GM23338 (cell line): ENCODE measurements around the gene EFHD2. TPM values are rescaled to one million over a fixed set of nuclear protein-coding genes. Genes with fewer than 3 reads are reported as not detected.

Source experiments
- ATAC-seq: fragments of 200-7000 bp; cut with Tn5 transposase; 3 replicates; pipeline ENCODE4 v1.9.1; 2020
- DNase-seq: peaks from one replicate; pipeline ENCODE4 v3.0.0-alpha.2; 2015; ENCODE audit warnings: low spot score
- H2AFZ ChIP-seq: fragments of 200-600 bp; sonication (generic); 2 replicates; pipeline ENCODE4 v1.8.0; 2016; ENCODE audit warnings: antibody characterized with exemption, mild to moderate bottlenecking, moderate library complexity
- H3F3A ChIP-seq: fragments of 200-600 bp; sonication (generic); replicated peaks from 2 replicates; pipeline ENCODE4 v1.8.0; 2017; ENCODE audit warnings: antibody characterized with exemption, mixed run types, low read depth
- H3K27ac ChIP-seq: fragments of 200-600 bp; sonication (generic); 2 replicates; pipeline ENCODE4 v1.6.1; 2016; ENCODE audit warnings: low read depth
- H3K27me3 ChIP-seq: fragments of 200-600 bp; sonication (generic); 2 replicates; pipeline ENCODE4 v1.8.0; 2016; ENCODE audit warnings: mild to moderate bottlenecking, mixed run types, moderate library complexity; ENCODE audit not compliant: insufficient read depth
- H3K36me3 ChIP-seq: fragments of 200-600 bp; sonication (generic); 2 replicates; pipeline ENCODE4 v1.8.0; 2016; ENCODE audit warnings: mild to moderate bottlenecking; ENCODE audit not compliant: insufficient read depth
- H3K4me1 ChIP-seq: fragments of 200-600 bp; sonication (generic); 2 replicates; pipeline ENCODE4 v1.8.0; 2016; ENCODE audit warnings: mild to moderate bottlenecking, moderate library complexity; ENCODE audit not compliant: insufficient read depth
- H3K4me2 ChIP-seq: fragments of 200-600 bp; sonication (generic); 2 replicates; pipeline ENCODE4 v1.7.1; 2017; ENCODE audit warnings: mixed run types
- H3K4me3 ChIP-seq: fragments of 200-600 bp; sonication (generic); 2 replicates; pipeline ENCODE4 v1.6.1; 2016; ENCODE audit warnings: mixed run types
- H3K79me2 ChIP-seq: fragments of 200-600 bp; sonication (generic); replicated peaks from 2 replicates; pipeline ENCODE4 v1.8.0; 2017; ENCODE audit warnings: mild to moderate bottlenecking; ENCODE audit not compliant: insufficient read depth
- H3K9me2 ChIP-seq: fragments of 200-600 bp; sonication (generic); 2 replicates; pipeline ENCODE4 v1.8.0; 2017; ENCODE audit not compliant: insufficient read depth
- H4K20me1 ChIP-seq: fragments of 200-600 bp; sonication (generic); replicated peaks from 2 replicates; pipeline ENCODE4 v1.8.0; 2017; ENCODE audit warnings: mild to moderate bottlenecking; ENCODE audit not compliant: insufficient read depth
- H3K27ac Mint-ChIP-seq: 2 replicates; pipeline ENCODE4 v1.8.0; 2020; ENCODE audit warnings: inconsistent platforms, mild to moderate bottlenecking, moderate library complexity, mixed read lengths
- H3K27me3 Mint-ChIP-seq: 3 replicates; pipeline ENCODE4 v1.8.0; 2022; ENCODE audit warnings: low read depth, mild to moderate bottlenecking, moderate library complexity, mixed read lengths, inconsistent platforms; ENCODE audit not compliant: insufficient read depth, poor library complexity
- H3K36me3 Mint-ChIP-seq: 3 replicates; pipeline ENCODE4 v1.8.0; 2021; ENCODE audit warnings: low read depth, mild to moderate bottlenecking, inconsistent platforms, moderate library complexity, mixed read lengths
- H3K4me1 Mint-ChIP-seq: 3 replicates; pipeline ENCODE4 v1.8.0; 2020; ENCODE audit warnings: mild to moderate bottlenecking, inconsistent platforms, mixed read lengths
- H3K4me3 Mint-ChIP-seq: 3 replicates; pipeline ENCODE4 v1.8.0; 2021; ENCODE audit warnings: moderate library complexity, mild to moderate bottlenecking, inconsistent platforms, mixed read lengths
- H3K9me3 Mint-ChIP-seq: 3 replicates; pipeline ENCODE4 v1.8.0; 2020; ENCODE audit warnings: moderate library complexity, mild to moderate bottlenecking, inconsistent platforms, mixed read lengths
- CREB1 ChIP-seq: fragments of 250-450 bp; sonication (Bioruptor Pico); IDR thresholded peaks from 2 replicates; pipeline ENCODE4 v1.5.0; 2020; ENCODE audit warnings: low read depth, mild to moderate bottlenecking, moderate library complexity
- CTCF ChIP-seq, 2 experiments: fragments of 200-600 bp in 1 of 2; sonication (generic) in 1 of 2; conservative IDR thresholded peaks; 2 replicates each; pipeline versions ENCODE4 v1.5.1 to v1.6.1; 2016 to 2017; ENCODE audit warnings: antibody characterized with exemption in 2 of 2, low read depth in 2 of 2, mild to moderate bottlenecking in 2 of 2, moderate library complexity in 1 of 2
- ETS1 ChIP-seq: IDR thresholded peaks from 2 replicates; pipeline ENCODE4 v1.6.1; 2016; ENCODE audit warnings: antibody characterized with exemption
- EZH2 ChIP-seq: fragments of 200-600 bp; sonication (generic); IDR thresholded peaks from one replicate; pipeline ENCODE4 v1.8.0; 2017; ENCODE audit warnings: antibody characterized with exemption, mild to moderate bottlenecking, low read depth; ENCODE audit not compliant: unreplicated experiment
- EZH2phosphoT487 ChIP-seq: fragments of 200-600 bp; sonication (generic); IDR thresholded peaks from one replicate; pipeline ENCODE4 v1.8.1; 2018; ENCODE audit warnings: antibody characterized with exemption; ENCODE audit not compliant: unreplicated experiment
- JUNB ChIP-seq: IDR thresholded peaks from one replicate; pipeline ENCODE4 v1.6.1; 2016; ENCODE audit warnings: antibody characterized with exemption; ENCODE audit not compliant: unreplicated experiment
- NANOG ChIP-seq: IDR thresholded peaks from 2 replicates; pipeline ENCODE4 v1.6.1; 2016; ENCODE audit warnings: antibody characterized with exemption, borderline replicate concordance
- POLR2AphosphoS5 ChIP-seq: IDR thresholded peaks from 2 replicates; pipeline ENCODE4 v1.6.1; 2016; ENCODE audit warnings: antibody characterized with exemption, low read depth
- REST ChIP-seq: IDR thresholded peaks from one replicate; pipeline ENCODE4 v1.6.1; 2018; ENCODE audit warnings: antibody characterized with exemption; ENCODE audit not compliant: unreplicated experiment
- STAT1 ChIP-seq: IDR thresholded peaks from one replicate; pipeline ENCODE4 v1.6.1; 2016; ENCODE audit warnings: antibody characterized with exemption; ENCODE audit not compliant: unreplicated experiment
- ZNF114 ChIP-seq: fragments of 250-450 bp; sonication (Bioruptor Pico); IDR thresholded peaks from 2 replicates; pipeline ENCODE4 v1.5.0; 2020; ENCODE audit warnings: mild to moderate bottlenecking, moderate library complexity
- ZNF331 ChIP-seq: fragments of 250-450 bp; sonication (Bioruptor Pico); IDR thresholded peaks from 2 replicates; pipeline ENCODE4 v1.5.0; 2020; ENCODE audit warnings: low read depth, mild to moderate bottlenecking, moderate library complexity
- ZNF462 ChIP-seq: fragments of 250-450 bp; sonication (Bioruptor Pico); IDR thresholded peaks from 2 replicates; pipeline ENCODE4 v1.5.0; 2020; ENCODE audit warnings: mild to moderate bottlenecking, moderate library complexity
- polyA plus RNA-seq: library from polyadenylated mRNA; unstranded; fragments of >200 nt; fragmentation: Nextera tagmentation; extraction: Ambion mirVana; gene quantifications from 2 replicates; pipeline ENCODE4 v1.2.1, GENCODE V29; 2016
- total RNA-seq: library from RNA; depleted of rRNA; stranded (reverse); fragments of >200 nt; shearing (Covaris generic); gene quantifications from 2 replicates; pipeline ENCODE4 v1.2.3, GENCODE V29; 2014

Gene EFHD2
- total and polyA plus RNA-seq, 2 experiments from 2014 or later: 22.8 to 23.7 TPM

- H3K4me2 ChIP-seq: no peak overlapping the region
- H3K27ac ChIP-seq: no peak overlapping the region
These were observed 50.4 kb downstream of the EFHD2 start for GRCh38 chr1:15459771-15460707.

More at GRCh38 chr1:15459771-15460707, 50.4 kb downstream of the EFHD2 start:
- Histone ChIP-seq H4K20me1 (no peaks in the 10 kb centered on the region), H3K36me3 (no peaks in the 10 kb centered on the region), H3K4me1 (no peaks in the 10 kb centered on the region), H3K4me3 (no peak overlapping the region), H3K79me2 (no peaks in the 10 kb centered on the region), H3K9me2 (no peaks in the 10 kb centered on the region), H3F3A (no peaks in the 10 kb centered on the region), H2AFZ (no peak overlapping the region), H3K27me3 (no peaks in the 10 kb centered on the region)
- Mint-ChIP-seq H3K36me3 (no peaks in the 10 kb centered on the region), H3K9me3 (no peaks in the 10 kb centered on the region; the same call in 2 of the 3 replicates), H3K4me3 (no peak overlapping the region), H3K4me1 (peaks cover 6% of the 10 kb centered on the region; the same call in 1 of the 3 replicates), H3K27ac (no peak overlapping the region), H3K27me3 (peaks cover 10% of the 10 kb centered on the region)
- TF ChIP-seq REST: no peak
- TF ChIP-seq JUNB: no peak
- no peak for TF ChIP-seq NANOG
- TF ChIP-seq EZH2phosphoT487: no peak
- TF ChIP-seq ZNF331 (CRISPR knock-in tag): no peak
- no peak for TF ChIP-seq POLR2AphosphoS5
- TF ChIP-seq ETS1: no peak
- TF ChIP-seq EZH2: no peak
- no peak for TF ChIP-seq ZNF114 (CRISPR knock-in tag)
- TF ChIP-seq CTCF (conservative IDR thresholded peaks at IDR 0.05; ENCODE audit: low read depth in 2 of 2): no peak
- TF ChIP-seq CREB1 (CRISPR knock-in tag): no peak
- TF ChIP-seq STAT1: no peak
- no peak for TF ChIP-seq ZNF462 (CRISPR knock-in tag)
- ATAC-seq: no peak
- DNase-seq: no peak
